NCI-H2081 treated with DMSO at 0.1 percent for 48 hours (cell line): ENCODE results near the gene SGK2.

Experiments used
- DNase-seq: peaks from one replicate; lab custom pipeline; 2025; lab: John Stamatoyannopoulos, UW

SGK2 gene

DNA sequence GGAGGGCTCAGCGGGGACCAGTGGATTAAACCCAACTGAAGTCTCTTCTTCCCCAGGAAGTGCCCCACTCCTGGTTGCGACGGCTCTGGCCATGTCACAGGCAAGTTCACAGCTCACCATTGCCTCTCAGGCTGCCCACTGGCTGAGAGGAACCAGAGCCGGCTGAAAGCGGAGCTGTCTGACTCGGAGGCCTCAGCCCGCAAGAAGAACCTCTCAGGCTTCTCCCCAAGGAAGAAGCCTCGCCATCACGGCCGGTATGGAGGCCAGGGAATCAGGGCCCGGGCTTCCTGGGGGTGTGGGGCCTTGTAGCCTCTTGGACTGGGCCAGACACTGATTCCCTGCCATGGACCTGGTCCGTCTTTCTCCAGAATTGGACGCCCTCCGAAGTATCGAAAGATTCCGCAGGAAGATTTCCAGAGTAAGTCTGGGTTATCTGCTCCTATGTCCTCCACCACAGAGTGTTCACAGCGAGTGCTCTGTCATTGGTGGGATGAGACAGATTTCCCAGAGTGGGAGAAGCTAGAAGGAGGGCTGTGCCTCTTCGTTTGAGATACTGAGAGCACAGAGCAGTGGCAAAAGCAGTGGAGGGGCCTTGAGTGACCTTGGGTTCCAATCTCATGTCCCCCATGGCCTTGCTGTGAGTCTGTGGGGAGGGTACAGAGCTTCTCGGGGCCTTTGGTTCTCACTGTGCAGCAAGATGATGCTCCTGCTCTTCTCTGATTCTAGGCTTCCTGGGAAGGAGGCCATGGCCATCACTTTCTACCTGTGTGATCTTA, 22.6 kb upstream of the SGK2 start:
- DNase-seq, result no peak

DNA sequence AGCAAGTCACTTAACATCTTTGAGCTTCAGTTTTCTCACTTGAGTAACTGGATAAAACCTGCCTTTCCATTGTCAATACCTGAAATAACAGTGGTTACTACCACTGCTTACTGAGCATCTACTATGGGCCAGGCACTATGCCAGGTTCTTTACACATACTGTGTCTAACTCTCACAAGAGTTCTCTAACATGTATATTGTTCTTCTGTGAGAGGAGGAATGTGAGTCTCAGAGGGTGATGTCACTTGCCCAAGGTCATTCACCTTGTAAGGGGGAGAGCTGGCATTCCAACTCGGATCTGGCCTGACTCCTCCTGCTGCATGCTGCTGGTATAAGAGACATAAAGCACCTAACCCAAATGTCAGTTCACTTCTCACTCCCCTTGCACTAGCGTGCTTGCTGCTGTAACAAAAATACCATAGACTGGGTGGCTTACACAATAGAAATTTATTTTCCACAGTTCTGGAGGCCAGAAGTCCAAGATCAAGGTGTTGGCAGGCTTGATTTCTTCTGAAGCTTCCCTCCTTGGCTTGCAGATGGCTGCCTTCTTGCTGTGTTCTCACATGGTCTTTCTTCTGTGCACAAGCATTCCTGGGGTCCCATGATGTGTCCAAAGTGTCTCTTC, 21.9 kb upstream of the SGK2 start:
- no peak for DNase-seq

- no peak for DNase-seq
Measured at GRCh38 chr20:43537921-43538877, 20.6 kb upstream of the SGK2 start.

- no peak for DNase-seq
Measured at GRCh38 chr20:43538878-43539700, 19.7 kb upstream of the SGK2 start.

GRCh38 chr20:43539975-43540672, 18.7 kb upstream of the SGK2 start:
- DNase-seq, result no peak

DNA sequence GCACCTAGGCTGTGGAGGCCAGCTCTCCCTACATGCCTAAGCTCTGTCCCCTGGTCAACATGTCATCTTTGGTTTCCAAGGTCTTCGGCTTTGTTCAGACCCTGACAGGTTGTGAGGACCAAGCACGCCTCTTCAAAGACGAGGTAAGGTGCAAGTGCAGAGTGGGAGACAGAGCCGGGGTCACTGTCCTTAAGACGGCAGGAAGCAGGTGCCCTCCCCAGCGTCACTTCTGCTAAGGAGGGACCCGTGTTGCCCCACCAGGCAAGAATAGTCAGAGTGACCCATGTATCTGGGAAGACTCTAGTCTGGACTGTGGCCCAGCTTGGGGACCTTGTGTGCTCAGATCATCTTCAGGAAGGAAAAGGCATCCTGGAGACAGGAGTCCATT, 18.2 kb upstream of the SGK2 start:
- no peak for DNase-seq

DNA sequence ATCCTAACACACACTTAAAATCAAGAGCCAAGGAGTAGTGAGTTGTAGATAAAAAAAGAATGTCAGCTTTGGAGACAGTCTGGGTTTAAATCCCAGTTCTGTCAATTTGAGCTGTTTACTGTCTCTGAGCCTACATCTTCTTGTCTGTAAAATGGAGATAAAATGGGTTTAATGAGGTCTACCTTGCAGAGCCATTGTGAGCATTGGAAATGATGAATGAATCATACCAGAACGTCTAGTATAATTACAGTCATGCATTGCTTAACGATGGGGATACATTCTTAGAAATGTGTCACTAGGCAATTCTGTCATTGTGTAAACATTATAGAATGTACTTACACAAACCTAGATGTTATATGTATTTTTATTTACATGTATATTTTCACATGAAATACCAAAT, 17.6 kb upstream of the SGK2 start:
- no peak for DNase-seq

DNA sequence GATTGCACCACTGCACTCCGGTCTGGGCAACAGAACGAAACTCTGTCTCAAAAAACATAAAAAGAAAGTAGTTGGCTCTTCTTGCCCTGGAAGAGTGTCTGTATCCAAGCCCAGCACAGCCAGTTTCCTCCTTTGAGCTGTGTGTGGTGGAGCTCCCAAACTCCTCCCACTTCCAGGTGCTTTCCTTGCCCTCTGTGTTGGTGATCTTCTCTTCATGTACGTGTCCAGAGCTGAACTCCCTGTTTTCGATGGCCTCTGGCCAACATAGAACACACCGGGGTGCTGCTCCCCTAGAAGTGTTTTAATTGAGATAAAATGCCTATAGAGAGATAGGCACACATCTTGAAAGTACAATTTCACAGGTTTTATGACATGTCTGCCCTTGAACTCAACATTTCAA, 16.7 kb upstream of the SGK2 start:
- no peak for DNase-seq

DNA sequence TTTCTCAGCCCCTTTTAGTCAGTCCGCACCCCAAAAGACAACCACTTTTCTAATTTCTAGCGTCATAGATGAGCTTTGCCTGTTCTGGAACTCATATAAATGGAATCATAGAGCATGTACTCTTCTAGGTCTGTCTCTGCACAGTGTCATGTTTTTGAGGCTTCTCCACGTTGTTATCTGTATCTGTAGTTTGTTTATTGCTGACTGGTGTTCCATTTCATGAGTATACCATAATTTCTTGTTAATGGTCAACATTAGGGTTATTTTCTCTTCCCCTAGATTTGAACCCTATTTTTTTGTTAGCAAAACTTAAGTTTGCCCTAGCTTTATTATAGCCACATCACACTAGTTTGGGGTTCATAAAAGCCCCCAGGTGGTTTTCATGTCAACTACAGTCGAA, 16.2 kb upstream of the SGK2 start:
- DNase-seq, result no peak

GRCh38 chr20:43543138-43543537, 15.7 kb upstream of the SGK2 start:
- no peak for DNase-seq

GRCh38 chr20:43544501-43544900, 14.3 kb upstream of the SGK2 start:
- DNase-seq, result no peak

- DNase-seq, result no peak
Measured at GRCh38 chr20:43545837-43546578, 12.8 kb upstream of the SGK2 start.

DNA sequence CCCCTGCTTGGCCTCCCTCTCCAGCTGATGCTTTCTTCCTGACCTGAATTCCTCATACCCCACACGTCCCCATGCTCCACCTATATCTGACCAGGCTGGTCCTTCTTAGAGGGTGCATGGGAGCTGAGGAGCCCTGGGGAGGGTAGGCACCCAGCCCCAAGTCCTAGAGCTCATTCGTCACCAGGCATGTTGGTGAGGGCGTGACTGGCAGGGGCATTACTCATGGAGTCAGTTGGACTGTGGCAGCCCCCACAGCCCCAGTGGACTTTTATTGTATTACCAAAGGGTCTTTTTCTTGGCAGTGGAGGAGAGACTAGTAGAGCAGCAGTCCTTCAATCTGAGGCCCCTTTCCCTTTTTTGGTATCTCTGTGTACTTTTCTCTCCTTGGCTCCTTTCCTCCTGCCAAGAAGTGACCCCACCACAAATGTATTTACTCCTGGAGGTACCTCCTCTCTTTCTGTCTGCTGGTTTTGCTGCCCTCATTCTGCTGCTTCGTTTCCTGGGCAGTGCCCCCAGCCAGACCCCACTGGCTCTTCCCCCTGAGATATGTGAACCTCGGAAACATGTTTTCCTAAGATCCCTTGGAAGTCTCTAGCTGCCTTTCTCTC, 10.4 kb upstream of the SGK2 start:
- no peak for DNase-seq

- DNase-seq, result no peak
Measured at GRCh38 chr20:43549416-43550065, 9.3 kb upstream of the SGK2 start.

GRCh38 chr20:43550456-43550855, 8.4 kb upstream of the SGK2 start:
- DNase-seq, result no peak

DNA sequence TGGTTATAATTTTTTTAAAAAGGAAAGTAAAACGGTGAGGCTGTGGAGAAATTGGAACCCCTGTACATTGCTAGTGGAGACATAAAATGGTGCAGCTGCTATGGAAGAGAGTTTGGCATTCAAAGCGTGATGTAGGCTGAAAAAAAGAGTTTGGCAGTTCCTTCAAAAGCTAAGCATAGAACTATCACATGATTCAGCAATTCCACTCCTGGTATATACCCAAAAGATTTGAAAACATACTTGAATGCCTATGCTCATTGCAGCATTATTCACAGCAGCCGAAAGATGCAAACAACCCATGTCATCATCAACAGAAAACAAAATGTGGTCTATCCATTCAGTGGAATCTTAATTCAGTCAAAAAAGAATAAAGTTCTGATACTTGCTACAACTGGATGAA, 4.5 kb upstream of the SGK2 start:
- no peak for DNase-seq

GRCh38 chr20:43559147-43559987, 540 bp downstream of the SGK2 start:
- DNase-seq, result no peak

DNA sequence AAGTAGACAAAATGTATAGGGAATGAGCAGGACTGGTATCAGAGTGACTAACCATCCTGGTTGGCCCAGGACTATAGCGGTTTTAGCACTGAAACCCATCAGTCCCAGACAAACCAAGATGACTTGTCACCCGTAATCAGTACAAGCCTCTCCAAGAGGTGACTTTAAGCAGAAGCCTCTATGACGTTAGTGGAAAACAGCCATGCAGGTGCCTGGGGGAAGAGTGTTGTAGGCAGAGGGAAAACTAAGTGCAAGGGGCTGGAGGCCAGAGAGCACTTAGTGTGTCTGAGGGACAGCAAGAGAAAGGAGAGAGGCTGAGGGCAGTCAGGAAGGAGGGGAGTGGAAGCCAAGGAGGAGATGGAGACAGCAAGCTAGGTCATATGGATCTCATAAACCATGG, 2.1 kb downstream of the SGK2 start:
- DNase-seq, result no peak

DNA sequence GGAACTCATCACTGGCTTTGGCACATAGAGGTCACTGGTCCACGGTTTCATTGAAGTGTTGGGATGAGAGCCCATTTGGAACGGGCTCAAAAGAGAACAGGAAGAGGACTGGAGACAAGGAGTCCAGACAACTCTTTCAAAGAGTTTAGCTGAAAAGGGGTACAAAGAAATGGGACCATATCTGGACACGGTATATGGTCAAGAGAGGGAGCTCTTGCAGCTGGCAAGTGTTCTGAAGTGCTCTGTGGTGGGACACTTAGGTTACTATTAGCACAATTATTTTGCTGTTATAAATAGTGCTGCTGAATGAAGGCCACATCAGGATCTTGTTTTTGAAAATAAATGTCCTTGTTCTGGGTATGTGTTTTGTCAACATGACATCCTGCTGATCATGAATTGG, 4.6 kb downstream of the SGK2 start:
- DNase-seq, result no peak
